AG09309 (cell line): Measurements from ENCODE around the gene MEGF6.

Experiments used
- DNase-seq: peaks from one replicate; pipeline ENCODE4 v3.0.0-alpha.2; 2010; ENCODE audit warnings: low read depth
- H3K4me3 ChIP-seq: 2 replicates; pipeline ENCODE4 v1.5.1; 2011; ENCODE audit warnings: mild to moderate bottlenecking, low read depth, low read length, moderate library complexity; ENCODE audit not compliant: control insufficient read depth
- TF ChIP-seq, protein P1 (sequence below): IDR thresholded peaks from 2 replicates; pipeline ENCODE4 v1.5.1; 2011; ENCODE audit warnings: mild to moderate bottlenecking, low read depth, low read length, inconsistent platforms; ENCODE audit not compliant: insufficient read depth, control insufficient read depth; ENCODE audit errors: missing control alignments

MEGF6 gene

GRCh38 chr1:3543076-3544039, 68.0 kb downstream of the MEGF6 start:
- H3K4me3 ChIP-seq: no peak overlapping the region
- TF ChIP-seq, protein P1, sequence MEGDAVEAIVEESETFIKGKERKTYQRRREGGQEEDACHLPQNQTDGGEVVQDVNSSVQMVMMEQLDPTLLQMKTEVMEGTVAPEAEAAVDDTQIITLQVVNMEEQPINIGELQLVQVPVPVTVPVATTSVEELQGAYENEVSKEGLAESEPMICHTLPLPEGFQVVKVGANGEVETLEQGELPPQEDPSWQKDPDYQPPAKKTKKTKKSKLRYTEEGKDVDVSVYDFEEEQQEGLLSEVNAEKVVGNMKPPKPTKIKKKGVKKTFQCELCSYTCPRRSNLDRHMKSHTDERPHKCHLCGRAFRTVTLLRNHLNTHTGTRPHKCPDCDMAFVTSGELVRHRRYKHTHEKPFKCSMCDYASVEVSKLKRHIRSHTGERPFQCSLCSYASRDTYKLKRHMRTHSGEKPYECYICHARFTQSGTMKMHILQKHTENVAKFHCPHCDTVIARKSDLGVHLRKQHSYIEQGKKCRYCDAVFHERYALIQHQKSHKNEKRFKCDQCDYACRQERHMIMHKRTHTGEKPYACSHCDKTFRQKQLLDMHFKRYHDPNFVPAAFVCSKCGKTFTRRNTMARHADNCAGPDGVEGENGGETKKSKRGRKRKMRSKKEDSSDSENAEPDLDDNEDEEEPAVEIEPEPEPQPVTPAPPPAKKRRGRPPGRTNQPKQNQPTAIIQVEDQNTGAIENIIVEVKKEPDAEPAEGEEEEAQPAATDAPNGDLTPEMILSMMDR: no peak
- peak; percentile 88 for DNase-seq

DNA sequence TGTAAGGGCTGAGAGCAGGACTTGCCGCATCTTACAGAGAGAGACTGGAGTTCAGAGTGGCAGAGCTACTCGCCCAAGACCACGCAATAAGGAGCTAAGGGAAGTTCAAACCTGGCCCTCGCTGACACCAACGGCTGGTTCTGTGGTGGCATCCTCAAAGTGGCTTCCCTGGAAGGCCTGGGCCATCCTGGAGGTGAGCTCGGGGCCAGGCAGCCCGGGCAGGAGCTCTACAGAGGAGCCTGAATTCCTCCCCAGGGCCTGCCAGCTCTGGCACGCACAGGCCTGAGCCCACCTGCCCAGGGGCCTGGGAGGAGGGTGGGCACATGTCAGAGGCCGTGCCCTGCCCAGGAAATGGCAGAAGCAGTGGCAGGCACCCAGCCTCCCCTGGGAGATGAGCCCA, 68.6 kb downstream of the MEGF6 start:
- DNase-seq: no peak
- H3K4me3 ChIP-seq: no peak overlapping the region
- TF ChIP-seq, protein P1: no peak

GRCh38 chr1:3541936-3542335, 69.4 kb downstream of the MEGF6 start:
- DNase-seq: no peak
- TF ChIP-seq, protein P1: peak; percentile 7
- no peak overlapping the region for H3K4me3 ChIP-seq

DNA sequence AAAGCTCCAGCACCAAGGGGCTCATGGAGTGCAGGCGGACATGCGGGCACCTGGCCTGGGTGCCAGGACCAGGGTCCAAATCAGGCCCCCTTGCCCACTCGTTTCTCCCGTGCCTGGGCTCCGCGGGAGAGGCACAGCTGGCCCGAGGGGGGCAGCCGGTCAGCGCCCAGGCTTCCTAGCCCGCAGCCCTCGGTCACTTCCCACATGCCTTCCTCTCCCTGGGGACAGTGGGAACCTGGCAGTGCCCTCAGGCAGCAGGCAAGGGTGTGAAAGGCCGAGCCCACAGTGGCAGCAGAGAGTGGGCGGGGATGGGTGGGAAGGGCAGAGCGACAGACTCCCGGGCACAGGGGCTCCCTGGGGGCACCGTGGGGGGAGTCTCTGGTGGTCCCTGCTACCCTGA, 69.8 kb downstream of the MEGF6 start:
- H3K4me3 ChIP-seq: no peak overlapping the region

GRCh38 chr1:3540876-3541275, 70.4 kb downstream of the MEGF6 start:
- TF ChIP-seq, protein P1: no peak
- H3K4me3 ChIP-seq: no peak overlapping the region
- DNase-seq: no peak

More for the DNA sequence above, 69.8 kb downstream of the MEGF6 start:
- TF ChIP-seq, protein P1: no peak
- no peak for DNase-seq

- no peak for DNase-seq
- no peak overlapping the region for H3K4me3 ChIP-seq
- TF ChIP-seq, protein P1: no peak
Measured at GRCh38 chr1:3539707-3540425, 71.4 kb downstream of the MEGF6 start.
